HepG2 (cell line): ENCODE measurements around the gene PLCB1. TPM values are rescaled to one million over a fixed set of nuclear protein-coding genes. Genes with fewer than 3 reads are reported as not detected.

Experiments used
- ADNP ChIP-seq: sonication (generic); formaldehyde crosslinking; IDR thresholded peaks from 2 replicates; pipeline ENCODE4 v1.4.0; 2020; ENCODE audit warnings: missing genetic modification reagents
- ARNT2 ChIP-seq: sonication (generic); formaldehyde crosslinking; IDR thresholded peaks from 2 replicates; pipeline ENCODE4 v1.8.0; 2022; ENCODE audit warnings: mild to moderate bottlenecking, low read depth, missing genetic modification reagents, moderate library complexity
- ATF3 ChIP-seq: sonication (generic); formaldehyde crosslinking; IDR thresholded peaks from 2 replicates; pipeline ENCODE4 v1.4.0; 2020; ENCODE audit warnings: missing genetic modification reagents
- HOXD1 ChIP-seq: sonication (generic); formaldehyde crosslinking; IDR thresholded peaks from 2 replicates; pipeline ENCODE4 v1.5.0; 2020; ENCODE audit warnings: missing genetic modification reagents
- MLX ChIP-seq: IDR thresholded peaks from 2 replicates; pipeline ENCODE4 v1.6.1; 2016
- TFAP4 ChIP-seq: sonication (generic); IDR thresholded peaks from 2 replicates; pipeline ENCODE4 v1.6.1; 2016; ENCODE audit warnings: low read depth, borderline replicate concordance
- WIZ ChIP-seq: sonication (generic); formaldehyde crosslinking; IDR thresholded peaks from 2 replicates; pipeline ENCODE4 v1.5.1; 2020; ENCODE audit warnings: mild to moderate bottlenecking, missing genetic modification reagents
- ZBTB39 ChIP-seq: sonication (generic); formaldehyde crosslinking; IDR thresholded peaks from 2 replicates; pipeline ENCODE4 v1.5.0; 2020; ENCODE audit warnings: missing genetic modification reagents
- ZNF275 ChIP-seq: sonication (generic); formaldehyde crosslinking; IDR thresholded peaks from 2 replicates; pipeline ENCODE4 v1.8.0; 2022; ENCODE audit warnings: missing genetic modification reagents, mild to moderate bottlenecking, inconsistent platforms, borderline replicate concordance
- ZNF317 ChIP-seq: sonication (generic); formaldehyde crosslinking; IDR thresholded peaks from 2 replicates; pipeline ENCODE4 v1.5.0; 2020; ENCODE audit warnings: mild to moderate bottlenecking, missing genetic modification reagents
- polyA plus RNA-seq, 8 experiments: library from polyadenylated mRNA; depleted of rRNA in 3 of 8; stranded (reverse) in 7 of 8; unstranded in 1 of 8; fragments of >200 nt; fragmentation: Illumina TruSeq in 4 of 8; extraction: Trizol in 4 of 8; gene quantifications; 2 replicates each; pipeline versions ENCODE4 v1.2.1 to v1.2.3, GENCODE V29; 2011 to 2016; ENCODE audit warnings: low read depth in 4 of 8, missing spikeins in 1 of 8, mixed read lengths in 1 of 8; ENCODE audit not compliant: insufficient read depth in 1 of 8
- total RNA-seq, 5 experiments: library from RNA; depleted of rRNA; stranded (reverse); fragments of >200 nt; fragmentation: Illumina TruSeq; extraction: Trizol; gene quantifications; 2 replicates each; pipeline ENCODE4 v1.2.3, GENCODE V29; 2016; ENCODE audit warnings: low read depth in 1 of 5
- TF ChIP-seq, protein P1 (sequence below), 2 experiments: sonication (generic) in 1 of 2; formaldehyde crosslinking in 1 of 2; IDR thresholded peaks; 2 replicates each; pipeline versions ENCODE4 v1.4.0 to v1.6.1; 2016 to 2020; ENCODE audit warnings: borderline replicate concordance in 1 of 2, low read depth in 1 of 2, mild to moderate bottlenecking in 1 of 2, missing genetic modification reagents in 1 of 2
- TF ChIP-seq, protein P2 (sequence below): sonication (generic); formaldehyde crosslinking; IDR thresholded peaks from 2 replicates; pipeline ENCODE4 v1.5.0; 2020; ENCODE audit warnings: mild to moderate bottlenecking, missing genetic modification reagents, borderline replicate concordance

The PLCB1 gene
- total and polyA plus RNA-seq, 2 of the 13 experiments (the other 11 are each of a cell fraction or from before 2014, with no cell fraction given) = 42.4 to 55.9 TPM

DNA sequence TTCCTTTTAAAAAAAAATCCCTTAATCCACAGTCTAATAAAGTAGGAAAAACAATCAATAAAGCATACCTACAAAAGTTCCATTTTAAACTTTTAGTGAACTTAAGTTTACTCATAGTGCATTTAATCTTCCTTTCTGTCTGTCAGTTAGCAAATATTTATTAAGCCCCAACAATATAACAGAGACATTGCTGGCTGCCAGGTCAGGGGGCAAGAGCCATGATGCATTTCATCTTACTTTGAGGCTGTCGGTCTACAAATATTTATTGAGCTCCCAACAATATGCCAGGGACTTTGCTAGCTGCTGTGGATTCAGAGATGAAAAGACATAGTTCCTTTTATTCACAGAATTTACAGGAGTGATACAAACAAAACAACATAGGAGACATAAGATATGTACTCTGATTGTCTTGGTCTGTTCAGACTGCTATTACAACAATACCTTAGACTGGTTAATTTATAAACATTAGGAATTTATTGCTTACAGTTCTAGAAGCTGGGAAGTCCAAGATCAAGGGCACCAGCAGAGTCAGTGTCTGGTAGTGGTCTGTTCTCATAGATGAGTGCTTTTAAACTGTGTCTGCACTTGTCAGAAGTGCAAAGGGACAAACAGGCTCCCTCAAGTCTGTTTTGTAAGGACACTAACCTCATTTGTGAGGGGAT lies 118.6 kb downstream of the PLCB1 start (continued):
- peak; percentile 65 for TF ChIP-seq TFAP4
- TF ChIP-seq, protein P1, sequence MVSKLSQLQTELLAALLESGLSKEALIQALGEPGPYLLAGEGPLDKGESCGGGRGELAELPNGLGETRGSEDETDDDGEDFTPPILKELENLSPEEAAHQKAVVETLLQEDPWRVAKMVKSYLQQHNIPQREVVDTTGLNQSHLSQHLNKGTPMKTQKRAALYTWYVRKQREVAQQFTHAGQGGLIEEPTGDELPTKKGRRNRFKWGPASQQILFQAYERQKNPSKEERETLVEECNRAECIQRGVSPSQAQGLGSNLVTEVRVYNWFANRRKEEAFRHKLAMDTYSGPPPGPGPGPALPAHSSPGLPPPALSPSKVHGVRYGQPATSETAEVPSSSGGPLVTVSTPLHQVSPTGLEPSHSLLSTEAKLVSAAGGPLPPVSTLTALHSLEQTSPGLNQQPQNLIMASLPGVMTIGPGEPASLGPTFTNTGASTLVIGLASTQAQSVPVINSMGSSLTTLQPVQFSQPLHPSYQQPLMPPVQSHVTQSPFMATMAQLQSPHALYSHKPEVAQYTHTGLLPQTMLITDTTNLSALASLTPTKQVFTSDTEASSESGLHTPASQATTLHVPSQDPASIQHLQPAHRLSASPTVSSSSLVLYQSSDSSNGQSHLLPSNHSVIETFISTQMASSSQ (IDR thresholded peaks at IDR 0.05; ENCODE audit: low read depth) = peak; percentile 85
- TF ChIP-seq, protein P1 (CRISPR knock-in tag; IDR thresholded peaks at IDR 0.05; ENCODE audit: borderline replicate concordance) = peak; percentile 95; the same call in 1 of the 2 replicates
- TF ChIP-seq, protein P2, sequence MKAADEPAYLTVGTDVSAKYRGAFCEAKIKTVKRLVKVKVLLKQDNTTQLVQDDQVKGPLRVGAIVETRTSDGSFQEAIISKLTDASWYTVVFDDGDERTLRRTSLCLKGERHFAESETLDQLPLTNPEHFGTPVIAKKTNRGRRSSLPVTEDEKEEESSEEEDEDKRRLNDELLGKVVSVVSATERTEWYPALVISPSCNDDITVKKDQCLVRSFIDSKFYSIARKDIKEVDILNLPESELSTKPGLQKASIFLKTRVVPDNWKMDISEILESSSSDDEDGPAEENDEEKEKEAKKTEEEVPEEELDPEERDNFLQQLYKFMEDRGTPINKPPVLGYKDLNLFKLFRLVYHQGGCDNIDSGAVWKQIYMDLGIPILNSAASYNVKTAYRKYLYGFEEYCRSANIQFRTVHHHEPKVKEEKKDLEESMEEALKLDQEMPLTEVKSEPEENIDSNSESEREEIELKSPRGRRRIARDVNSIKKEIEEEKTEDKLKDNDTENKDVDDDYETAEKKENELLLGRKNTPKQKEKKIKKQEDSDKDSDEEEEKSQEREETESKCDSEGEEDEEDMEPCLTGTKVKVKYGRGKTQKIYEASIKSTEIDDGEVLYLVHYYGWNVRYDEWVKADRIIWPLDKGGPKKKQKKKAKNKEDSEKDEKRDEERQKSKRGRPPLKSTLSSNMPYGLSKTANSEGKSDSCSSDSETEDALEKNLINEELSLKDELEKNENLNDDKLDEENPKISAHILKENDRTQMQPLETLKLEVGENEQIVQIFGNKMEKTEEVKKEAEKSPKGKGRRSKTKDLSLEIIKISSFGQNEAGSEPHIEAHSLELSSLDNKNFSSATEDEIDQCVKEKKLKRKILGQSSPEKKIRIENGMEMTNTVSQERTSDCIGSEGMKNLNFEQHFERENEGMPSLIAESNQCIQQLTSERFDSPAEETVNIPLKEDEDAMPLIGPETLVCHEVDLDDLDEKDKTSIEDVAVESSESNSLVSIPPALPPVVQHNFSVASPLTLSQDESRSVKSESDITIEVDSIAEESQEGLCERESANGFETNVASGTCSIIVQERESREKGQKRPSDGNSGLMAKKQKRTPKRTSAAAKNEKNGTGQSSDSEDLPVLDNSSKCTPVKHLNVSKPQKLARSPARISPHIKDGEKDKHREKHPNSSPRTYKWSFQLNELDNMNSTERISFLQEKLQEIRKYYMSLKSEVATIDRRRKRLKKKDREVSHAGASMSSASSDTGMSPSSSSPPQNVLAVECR = peak; percentile 25; the same call in 1 of the 2 replicates
- peak; percentile 73; the same call in 1 of the 2 replicates for TF ChIP-seq ZNF275 (CRISPR knock-in tag)
- TF ChIP-seq WIZ = no peak
- peak; percentile 35; the same call in 1 of the 2 replicates for TF ChIP-seq ATF3 (CRISPR knock-in tag)
- peak; percentile 80 for TF ChIP-seq MLX (CRISPR knock-in tag)
- no peak for TF ChIP-seq ADNP (CRISPR knock-in tag)
- peak; percentile 62; the same call in 1 of the 2 replicates for TF ChIP-seq ZBTB39 (CRISPR knock-in tag)
- peak; percentile 87 for TF ChIP-seq HOXD1 (CRISPR knock-in tag)
- 0 out of 2 replicates have a peak, but pooled peaks have one; percentile 63 for TF ChIP-seq ARNT2 (CRISPR knock-in tag)
- peak; percentile 78 for TF ChIP-seq ZNF317
